Fibroblast of skin of left biceps (primary cell): ENCODE results near the gene JKAMP.
"Not testable (repeated sequence)": the region's sequence is repeated elsewhere in the genome, so short reads cannot be mapped to it uniquely, and the experiment has no call there.

Experiments
- DNase-seq, 2 experiments: peaks; one replicate each; pipeline ENCODE4 v3.0.0-alpha.2; 2013; ENCODE audit warnings: low read depth in 2 of 2

JKAMP gene, protein sequence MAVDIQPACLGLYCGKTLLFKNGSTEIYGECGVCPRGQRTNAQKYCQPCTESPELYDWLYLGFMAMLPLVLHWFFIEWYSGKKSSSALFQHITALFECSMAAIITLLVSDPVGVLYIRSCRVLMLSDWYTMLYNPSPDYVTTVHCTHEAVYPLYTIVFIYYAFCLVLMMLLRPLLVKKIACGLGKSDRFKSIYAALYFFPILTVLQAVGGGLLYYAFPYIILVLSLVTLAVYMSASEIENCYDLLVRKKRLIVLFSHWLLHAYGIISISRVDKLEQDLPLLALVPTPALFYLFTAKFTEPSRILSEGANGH

GRCh38 chr14:59483819-59484638, at the start of gene JKAMP, which contains the start of gene L3HYPDH:
Gene JKAMP (plus strand): TSS chr14:59484517. CDS start chr14:59484590, 73 bp downstream.
Gene L3HYPDH (minus strand): TSS chr14:59484408. CDS start chr14:59484316, 92 bp downstream.
- DNase-seq: peak; percentile 87 to 89

DNA sequence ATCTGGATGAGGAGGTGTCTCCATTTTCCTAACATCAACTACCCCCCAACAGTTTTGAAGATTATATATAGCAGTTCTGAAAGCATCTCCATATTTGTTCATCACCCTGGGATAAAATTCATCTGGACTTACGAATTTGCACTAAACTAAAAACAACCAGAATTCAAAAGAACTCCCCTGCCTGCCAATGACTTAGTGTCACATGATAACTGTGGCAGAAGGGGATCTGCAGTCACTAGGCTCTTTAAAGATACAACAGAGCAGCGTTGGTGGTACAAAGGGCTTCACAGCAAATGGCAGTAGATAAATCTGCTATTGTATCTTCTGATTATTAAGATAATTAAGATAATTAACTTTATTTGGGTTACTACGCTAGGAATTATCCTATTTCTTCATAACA, 49.2 kb upstream of the JKAMP start:
- no peak for DNase-seq

DNA sequence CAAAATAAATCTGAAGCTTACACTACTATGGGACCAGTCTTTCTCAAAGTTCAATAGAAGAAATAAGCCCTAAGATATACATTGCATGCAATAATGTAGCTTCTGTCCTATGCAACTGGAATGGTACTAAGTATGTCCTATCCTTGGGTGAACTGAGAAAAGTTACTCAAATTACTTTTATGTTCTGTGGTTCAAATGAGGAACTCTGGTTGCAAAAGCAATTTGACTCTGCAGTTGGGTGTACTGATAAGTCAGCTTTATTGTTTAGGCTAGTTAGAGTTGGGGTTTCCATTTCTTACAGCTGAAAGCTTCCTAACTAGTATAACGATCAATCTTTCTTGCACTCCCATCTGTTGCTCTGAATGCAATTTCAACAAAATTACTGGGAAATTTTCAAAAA, 48.3 kb upstream of the JKAMP start:
- DNase-seq: no peak

DNA sequence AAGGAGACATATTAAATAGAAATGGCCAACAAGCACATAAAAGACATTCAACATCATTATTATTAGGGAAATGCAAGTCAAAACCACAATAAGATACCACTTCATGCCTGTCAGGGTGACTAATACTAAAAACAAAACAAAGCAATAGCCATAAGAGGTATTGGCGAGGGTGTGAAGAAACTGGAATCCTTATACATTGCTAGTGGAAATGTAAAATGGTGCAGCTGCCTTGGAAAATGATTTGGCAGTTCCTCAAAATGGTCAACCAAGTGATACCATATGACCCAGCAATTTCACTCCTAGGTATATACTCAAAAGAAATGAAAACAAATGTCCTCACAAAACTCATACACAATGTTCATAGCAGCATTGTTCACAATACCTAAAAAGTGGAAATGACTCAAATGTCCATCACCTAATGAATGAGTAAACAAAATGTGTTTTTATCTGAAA, 46.1 kb upstream of the JKAMP start:
- peak; percentile 80 to 83 for DNase-seq

DNA sequence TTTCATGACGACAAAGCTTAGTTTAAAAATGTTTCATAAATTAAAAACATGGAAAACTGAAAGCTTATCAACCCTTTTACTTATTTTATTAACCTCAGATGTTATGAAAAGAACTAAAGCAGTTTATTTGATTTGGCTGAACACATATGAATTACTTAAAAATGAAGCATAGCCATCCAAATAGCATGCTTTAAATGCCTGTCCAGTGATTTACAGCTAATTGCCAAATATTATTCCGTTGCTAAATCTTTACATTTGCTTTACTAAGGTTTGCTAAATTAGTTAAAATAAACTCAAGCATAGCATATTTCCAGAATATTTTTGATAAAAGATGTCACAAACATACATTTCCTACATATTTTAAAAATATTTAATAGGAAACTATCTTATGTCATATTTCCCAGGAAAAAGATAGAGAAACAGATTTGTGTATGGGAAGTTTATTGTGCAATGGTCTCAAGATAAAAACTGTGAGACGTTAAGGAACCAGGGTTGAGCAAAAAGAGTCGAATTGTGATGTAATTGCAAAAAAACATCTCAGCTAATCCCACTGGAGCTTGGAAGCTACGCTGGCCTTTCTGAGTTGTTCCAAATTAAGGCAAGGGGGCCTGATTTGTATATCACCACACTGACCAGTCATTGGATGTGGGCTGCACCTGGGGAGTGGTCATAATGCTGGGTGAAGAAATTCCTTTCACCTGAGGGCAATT, 44.9 kb upstream of the JKAMP start:
- DNase-seq: peak; percentile 63 to 65

- DNase-seq: not testable (repeated sequence)
These were observed 35.6 kb upstream of the JKAMP start for GRCh38 chr14:59448673-59449072.

GRCh38 chr14:59450716-59451115, 33.6 kb upstream of the JKAMP start:
- no peak for DNase-seq

DNA sequence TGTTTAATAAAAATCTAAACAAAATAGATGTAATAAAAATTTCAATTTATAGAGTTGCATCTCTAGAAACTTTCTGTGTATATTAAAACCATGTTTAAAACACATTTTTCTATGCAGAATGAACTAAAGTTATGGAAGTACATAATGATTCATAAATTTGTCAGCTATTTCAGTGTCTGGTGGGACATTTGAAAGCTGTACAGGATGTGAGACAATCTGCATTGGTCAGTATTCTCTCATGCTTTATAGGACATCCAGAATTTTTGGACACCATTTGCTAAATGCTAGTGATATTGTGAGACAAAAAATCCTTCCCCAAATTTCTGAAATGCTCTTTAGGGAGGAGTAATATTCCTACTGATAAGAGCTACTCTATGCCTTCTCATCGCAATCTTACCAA, 32.5 kb upstream of the JKAMP start:
- DNase-seq: no peak

DNA sequence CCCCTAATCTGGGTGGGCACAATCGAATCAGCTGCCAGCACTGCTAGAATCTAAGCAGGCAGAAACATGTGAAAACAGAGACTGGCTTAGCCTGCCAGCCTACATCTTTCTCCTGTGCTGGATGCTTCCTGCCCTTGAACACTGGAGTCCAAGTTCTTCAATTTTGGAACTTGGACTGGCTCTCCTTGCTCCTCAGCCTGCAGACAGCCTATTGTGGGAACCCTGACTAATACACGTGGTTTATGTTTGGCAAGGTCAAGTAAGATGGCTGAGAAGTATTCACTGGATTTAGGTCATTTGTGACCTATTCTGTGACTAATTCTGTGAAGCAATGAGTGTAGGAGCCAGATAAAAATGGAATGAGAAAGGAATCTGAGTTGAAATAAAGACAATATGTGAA, 30.2 kb upstream of the JKAMP start:
- DNase-seq: peak; percentile 86 to 88

GRCh38 chr14:59455411-59455810, 28.9 kb upstream of the JKAMP start:
- peak; percentile 62 to 65 for DNase-seq

DNA sequence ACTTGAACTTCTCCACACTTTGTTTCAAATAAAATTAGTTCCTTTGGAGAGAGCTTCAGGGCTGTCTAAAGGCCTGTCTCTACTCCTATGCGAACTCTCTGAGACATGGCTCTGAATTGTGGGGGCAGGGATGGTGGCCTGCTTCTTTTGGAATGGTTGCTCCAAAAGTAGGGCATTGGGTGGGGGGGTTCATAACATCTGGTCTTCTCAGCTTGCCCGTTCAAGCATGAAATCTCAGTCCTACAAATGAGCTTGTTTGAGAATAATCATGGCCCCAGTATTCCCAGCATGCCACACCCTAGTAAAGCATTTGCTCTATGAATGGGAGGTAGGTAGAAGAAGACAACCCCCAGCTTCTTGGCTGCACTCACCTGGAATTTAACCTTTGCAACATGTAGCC, 25.8 kb upstream of the JKAMP start:
- no peak for DNase-seq

DNA sequence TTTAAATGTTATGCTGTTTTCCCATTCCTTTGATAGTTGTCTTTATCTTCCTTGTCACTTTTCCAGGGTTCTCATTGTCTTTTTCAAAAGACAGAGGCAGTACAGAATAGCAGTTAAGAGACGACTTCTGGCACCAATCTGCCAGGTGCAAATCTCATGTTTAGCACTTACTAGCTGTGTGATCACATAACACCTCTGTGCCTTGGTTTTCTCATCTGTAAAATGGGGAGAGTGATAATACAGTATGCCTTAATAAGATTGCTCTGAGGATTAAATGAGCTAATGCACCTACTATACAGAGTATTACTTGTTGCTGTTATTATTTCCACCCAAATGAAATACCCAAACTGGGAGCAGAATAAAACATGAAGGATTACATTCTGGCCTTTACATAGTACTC, 23.9 kb upstream of the JKAMP start:
- no peak for DNase-seq

- no peak for DNase-seq
These were observed 22.4 kb upstream of the JKAMP start for GRCh38 chr14:59461891-59462290.

- DNase-seq: no peak
These were observed 20.4 kb upstream of the JKAMP start for GRCh38 chr14:59463787-59464485.

- DNase-seq: no peak
These were observed 19.6 kb upstream of the JKAMP start for GRCh38 chr14:59464486-59465315.

DNA sequence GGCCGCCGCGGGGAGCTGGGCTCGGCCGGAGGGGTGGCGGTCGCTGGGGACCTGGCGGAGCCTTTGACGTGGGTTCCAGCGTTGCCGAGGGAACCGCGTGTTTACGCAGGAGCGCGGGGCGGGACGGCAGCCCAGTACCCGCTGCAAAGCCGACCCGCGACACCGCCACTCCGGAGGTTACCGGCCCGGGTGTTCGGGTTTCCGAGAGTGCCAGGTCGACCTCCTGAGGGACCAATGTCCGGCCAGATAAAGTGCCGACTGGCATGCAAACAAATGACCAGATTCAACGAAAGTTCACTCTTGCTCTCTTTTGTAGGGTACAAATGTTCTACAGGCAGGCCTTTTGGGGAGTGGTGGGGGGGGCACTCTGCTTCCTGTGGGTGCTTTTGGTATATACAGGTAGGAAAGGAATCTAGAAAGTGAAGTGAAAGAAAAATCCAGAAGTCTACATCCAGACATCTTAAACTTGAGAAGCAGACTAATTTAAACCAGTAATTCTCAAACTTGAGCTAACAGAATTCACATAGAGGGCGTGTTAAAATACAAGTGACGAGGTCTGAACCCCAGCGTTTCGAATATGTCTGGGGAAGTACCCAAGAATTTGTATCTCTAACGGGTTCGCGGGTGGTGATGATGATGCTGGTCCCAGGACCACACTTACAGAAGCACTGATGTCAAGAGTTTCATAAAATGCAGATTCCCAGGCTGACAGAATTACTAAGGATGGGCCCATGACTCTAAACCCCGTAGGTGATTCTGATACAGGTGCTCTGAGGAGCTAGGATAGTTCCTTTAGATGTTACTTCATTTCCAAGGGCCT, 18.8 kb upstream of the JKAMP start, which contains the start of gene GPR135:
Gene GPR135, minus strand, starts transcription at position 65 of the 820 bp plus-strand sequence. CDS start 154 bp downstream, outside the sequence.
- no peak for DNase-seq

GRCh38 chr14:59474172-59474571, 10.1 kb upstream of the JKAMP start:
- peak; percentile 53 to 61 for DNase-seq

DNA sequence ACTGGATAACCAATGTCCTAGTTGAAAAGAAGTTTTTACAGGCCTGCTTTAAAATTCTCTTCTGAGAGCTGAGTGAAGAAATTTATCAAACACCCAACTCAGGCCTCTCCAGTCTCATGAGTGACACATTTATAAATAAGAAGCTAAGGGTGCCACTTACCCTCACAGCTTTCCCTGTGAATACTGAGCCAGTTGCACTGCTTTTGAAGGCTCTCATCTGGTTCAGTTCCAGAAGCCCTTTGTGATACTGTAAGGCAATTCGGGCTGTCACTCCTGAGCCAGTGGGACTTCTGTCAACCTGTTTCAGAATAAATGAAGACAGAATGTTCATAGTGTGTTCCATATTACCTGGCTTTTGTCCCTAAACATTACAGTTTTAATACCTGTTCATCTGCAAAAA, 8.6 kb upstream of the JKAMP start:
- no peak for DNase-seq

GRCh38 chr14:59478540-59478939, 5.8 kb upstream of the JKAMP start:
- DNase-seq: no peak

- no peak for DNase-seq
These were observed 4.2 kb upstream of the JKAMP start for GRCh38 chr14:59480166-59480565.
